ENCODE data around the gene KCTD1. TPM values are rescaled to one million over a fixed set of nuclear protein-coding genes. Genes with fewer than 3 reads are reported as not detected.

KCTD1 gene
- total and polyA plus RNA-seq, 2 of the 8 experiments (the other 6 are each of a cell fraction or from before 2014, with no cell fraction given) = 7.7 to 14.0 TPM

DNA sequence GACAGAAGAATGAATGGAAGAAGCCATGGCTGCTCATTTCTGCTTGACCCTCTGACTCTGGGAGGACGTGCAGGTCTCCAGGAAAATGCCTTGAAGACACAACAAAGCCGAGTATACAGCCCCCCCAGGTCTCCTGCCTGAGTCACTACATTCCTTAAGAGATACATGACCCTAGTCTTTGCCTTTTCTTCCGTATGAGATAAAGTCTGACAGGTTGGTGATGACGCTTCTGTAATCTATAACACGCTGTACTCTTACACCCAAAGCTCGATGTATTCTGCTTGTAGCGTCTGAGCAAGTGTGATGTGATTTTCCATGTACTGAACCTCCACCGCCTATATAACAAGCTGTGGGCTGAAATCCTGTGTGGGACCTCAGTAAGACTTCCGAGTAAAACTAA is 77.3 kb downstream of the KCTD1 start (continued):
- no peak for TF ChIP-seq RAD21 (IDR thresholded peaks at IDR 0.05 in 1 of 2, conservative IDR thresholded peaks at IDR 0.05 in 1 of 2; ENCODE audit: low read depth in 2 of 2, low read length in 2 of 2)
- TF ChIP-seq SUZ12 (IDR thresholded peaks at IDR 0.05; ENCODE audit: low read length) = no peak
- no peak for TF ChIP-seq SP4 (IDR thresholded peaks at IDR 0.05; ENCODE audit: low read length)

All from H1 (cell line).